ENCODE results near the gene FGR. TPM values are rescaled to one million over a fixed set of nuclear protein-coding genes. Genes with fewer than 3 reads are reported as not detected.

The FGR gene
- total and polyA plus RNA-seq, 8 donors = 0.51 to 6.8 (median 3.1) TPM

- Histone ChIP-seq H3K27ac (no peak overlapping the region), H3K9me3 (no peaks in the 10 kb centered on the region), H3K27me3 (no peaks in the 10 kb centered on the region), H3K36me3 (no peaks in the 10 kb centered on the region), H3K4me1 (peaks cover 6 to 25% (median 18%) of the 10 kb centered on the region in 3 donors), H3K4me3 (no peak overlapping the region)
- intact Hi-C loops (cut with DNase I) = no loop called here
- ATAC-seq = no peak
- no peak for DNase-seq
- 70 to 81% methylated on average over 3 of the region's 3 CpGs for WGBS, 2 donors
- FAIRE-seq = no peak
- TF ChIP-seq CTCF (IDR thresholded peaks at IDR 0.05) = no peak
Measured at GRCh38 chr1:27598295-27598687, 36.7 kb downstream of the FGR start.

GRCh38 chr1:27597516-27598294 lies 37.3 kb downstream of the FGR start:
- H3K4me3 ChIP-seq = no peak overlapping the region

GRCh38 chr1:27596986-27597385 lies 38.0 kb downstream of the FGR start:
- DNase-seq (no peak), FAIRE-seq (no peak), ATAC-seq (no peak)
- no peak overlapping the region for H3K4me3 ChIP-seq
- 68 to 72% methylated on average over 4 of the region's 4 CpGs for WGBS, 2 donors
- no peaks in the 10 kb centered on the region for H3K9me3 ChIP-seq
- no peak for TF ChIP-seq CTCF (IDR thresholded peaks at IDR 0.05)
- no peak overlapping the region for H3K27ac ChIP-seq
- H3K36me3 ChIP-seq = no peaks in the 10 kb centered on the region
- peaks cover 6 to 22% (median 18%) of the 10 kb centered on the region in 3 donors for H3K4me1 ChIP-seq
- H3K27me3 ChIP-seq = no peaks in the 10 kb centered on the region
- intact Hi-C loops (cut with DNase I) = no loop called here

More at GRCh38 chr1:27597516-27598294, 37.3 kb downstream of the FGR start:
- FAIRE-seq (no peak), ATAC-seq (no peak), DNase-seq (no peak)
- H3K27me3 ChIP-seq = no peaks in the 10 kb centered on the region
- no peaks in the 10 kb centered on the region for H3K9me3 ChIP-seq
- H3K27ac ChIP-seq = no peak overlapping the region
- H3K4me1 ChIP-seq = peaks cover 6 to 25% (median 18%) of the 10 kb centered on the region in 3 donors
- 84% methylated on average over 7 of the region's 7 CpGs for WGBS, 2 donors
- intact Hi-C loops (cut with DNase I) = no loop called here
- TF ChIP-seq CTCF (IDR thresholded peaks at IDR 0.05) = no peak
- no peaks in the 10 kb centered on the region for H3K36me3 ChIP-seq

- Histone ChIP-seq H3K27ac (no peak overlapping the region), H3K27me3 (no peaks in the 10 kb centered on the region), H3K9me3 (no peaks in the 10 kb centered on the region), H3K36me3 (no peaks in the 10 kb centered on the region), H3K4me1 (peaks cover 6 to 15% (median 10%) of the 10 kb centered on the region in 3 donors), H3K4me3 (no peak overlapping the region)
- ATAC-seq (no peak), DNase-seq (no peak), FAIRE-seq (no peak)
- no peak for TF ChIP-seq CTCF (IDR thresholded peaks at IDR 0.05)
- intact Hi-C loops (cut with DNase I) = no loop called here
- WGBS, 2 donors = 69 to 73% methylated on average over 9 of the region's 9 CpGs
Measured at GRCh38 chr1:27596261-27596660, 38.7 kb downstream of the FGR start.

GRCh38 chr1:27595597-27595996 lies 39.4 kb downstream of the FGR start:
- H3K4me3 ChIP-seq = no peak overlapping the region
- no peak for TF ChIP-seq CTCF (IDR thresholded peaks at IDR 0.05)
- peaks cover 5 to 14% (median 7%) of the 10 kb centered on the region in 3 donors for H3K4me1 ChIP-seq
- WGBS, 2 donors = 88 to 90% methylated on average over 5 of the region's 5 CpGs
- no peak for FAIRE-seq
- no peaks in the 10 kb centered on the region for H3K36me3 ChIP-seq
- no peak for ATAC-seq
- DNase-seq = no peak
- no peak overlapping the region for H3K27ac ChIP-seq
- intact Hi-C loops (cut with DNase I) = no loop called here
- H3K27me3 ChIP-seq = no peaks in the 10 kb centered on the region
- H3K9me3 ChIP-seq = no peaks in the 10 kb centered on the region

All from pancreas (tissue), 10 donors.